Stimulated activated naive B cell treated with anti-CD40 and anti-IgM and Interleukin-4, amounts not matched to agents 10 μg/mL and 1 μg/mL and 100 μg/mL, for 72 hours (primary cell): ENCODE results near the gene DDX31.
"Not testable (repeated sequence)": the region's sequence is repeated elsewhere in the genome, so short reads cannot be mapped to it uniquely, and the experiment has no call there.

Experiments used
- ATAC-seq, 2 donors: fragments of 150-1000 bp; cut with Tn5 transposase; replicated peaks; 2 replicates each; pipeline ENCODE4 v1.10.0; 2021; ENCODE audit warnings: moderate library complexity in 1 of 2
- DNase-seq: peaks from one replicate; pipeline ENCODE4 v3.0.0; 2021
- H3K27ac Mint-ChIP-seq: one replicate; pipeline ENCODE4 v1.8.0; 2022; ENCODE audit warnings: mild to moderate bottlenecking, mixed read lengths
- H3K27me3 Mint-ChIP-seq, 2 donors: one replicate each; pipeline ENCODE4 v1.8.0; 2022; ENCODE audit warnings: mixed read lengths in 2 of 2
- H3K36me3 Mint-ChIP-seq, 2 donors: one replicate each; pipeline ENCODE4 v1.8.0; 2022; ENCODE audit warnings: mixed read lengths in 2 of 2, mild to moderate bottlenecking in 1 of 2
- H3K4me1 Mint-ChIP-seq, 2 donors: one replicate each; pipeline ENCODE4 v1.8.0; 2022; ENCODE audit warnings: mixed read lengths in 2 of 2, mild to moderate bottlenecking in 1 of 2
- H3K4me3 Mint-ChIP-seq, 2 donors: one replicate each; pipeline ENCODE4 v1.8.0; 2022; ENCODE audit warnings: mild to moderate bottlenecking in 2 of 2, mixed read lengths in 2 of 2, moderate library complexity in 1 of 2
- H3K9me3 Mint-ChIP-seq, 2 donors: one replicate each; pipeline ENCODE4 v1.8.0; 2022; ENCODE audit warnings: mixed read lengths in 2 of 2, mild to moderate bottlenecking in 1 of 2

The DDX31 gene

GRCh38 chr9:132669698-132670456 lies at the start of gene DDX31:
Gene DDX31, minus strand, starts transcription at chr9:132669983. Its CDS starts 49 bp downstream, at chr9:132669934.
- peaks cover 6 to 22% of the 10 kb centered on the region in 2 donors for H3K36me3 Mint-ChIP-seq
- no peaks in the 10 kb centered on the region for H3K27me3 Mint-ChIP-seq
- H3K27ac Mint-ChIP-seq, result peak within 1 kb of the TSS; percentile 98
- peak; percentile 85 for DNase-seq
- H3K4me1 Mint-ChIP-seq, result peaks cover 31 to 40% of the 10 kb centered on the region in 2 donors
- peak; percentile 89 to 93 for ATAC-seq
- peak within 1 kb of the TSS; percentile 92 to 96 for H3K4me3 Mint-ChIP-seq
- no peaks in the 10 kb centered on the region for H3K9me3 Mint-ChIP-seq

GRCh38 chr9:132718381-132718928 lies 48.7 kb upstream of the DDX31 start:
- not testable (repeated sequence) for H3K27ac Mint-ChIP-seq, ATAC-seq
- H3K27me3 Mint-ChIP-seq, result peaks cover 27 to 46% of the 10 kb centered on the region in 2 donors

GRCh38 chr9:132717326-132717945 lies 47.7 kb upstream of the DDX31 start:
- ATAC-seq (no peak), DNase-seq (no peak)
- Mint-ChIP-seq H3K27me3 (peaks cover 24 to 41% of the 10 kb centered on the region in 2 donors), H3K4me3 (no peak overlapping the region), H3K4me1 (no peaks in the 10 kb centered on the region), H3K9me3 (no peaks in the 10 kb centered on the region), H3K36me3 (no peaks in the 10 kb centered on the region), H3K27ac (no peak overlapping the region)

More at GRCh38 chr9:132718381-132718928, 48.7 kb upstream of the DDX31 start:
- not testable (repeated sequence) for H3K4me1 Mint-ChIP-seq, H3K9me3 Mint-ChIP-seq, DNase-seq, H3K36me3 Mint-ChIP-seq, H3K4me3 Mint-ChIP-seq

- Mint-ChIP-seq H3K36me3 (no peaks in the 10 kb centered on the region), H3K4me1 (no peaks in the 10 kb centered on the region), H3K27ac (no peak overlapping the region), H3K4me3 (no peak overlapping the region), H3K27me3 (peaks cover 24 to 41% of the 10 kb centered on the region in 2 donors), H3K9me3 (no peaks in the 10 kb centered on the region)
- DNase-seq (no peak), ATAC-seq (no peak)
Observed at GRCh38 chr9:132716007-132716406, 46.2 kb upstream of the DDX31 start.

GRCh38 chr9:132712753-132713152 lies 43.0 kb upstream of the DDX31 start:
- Mint-ChIP-seq H3K9me3 (no peaks in the 10 kb centered on the region), H3K4me3 (no peak overlapping the region), H3K4me1 (no peaks in the 10 kb centered on the region), H3K27me3 (peaks cover 26 to 34% of the 10 kb centered on the region in 2 donors), H3K27ac (no peak overlapping the region), H3K36me3 (no peaks in the 10 kb centered on the region)
- no peak for DNase-seq
- no peak for ATAC-seq

- no peaks in the 10 kb centered on the region for H3K4me1 Mint-ChIP-seq
- peaks cover 18 to 27% of the 10 kb centered on the region in 2 donors for H3K27me3 Mint-ChIP-seq
- H3K4me3 Mint-ChIP-seq, result no peak overlapping the region
- no peaks in the 10 kb centered on the region for H3K36me3 Mint-ChIP-seq
- no peaks in the 10 kb centered on the region for H3K9me3 Mint-ChIP-seq
- no peak overlapping the region for H3K27ac Mint-ChIP-seq
- ATAC-seq (no peak), DNase-seq (no peak)
Observed at GRCh38 chr9:132711846-132712245, 42.1 kb upstream of the DDX31 start.

GRCh38 chr9:132711152-132711551 lies 41.4 kb upstream of the DDX31 start:
- not testable (repeated sequence) for H3K9me3 Mint-ChIP-seq, H3K36me3 Mint-ChIP-seq, H3K4me3 Mint-ChIP-seq, H3K27ac Mint-ChIP-seq, ATAC-seq, H3K4me1 Mint-ChIP-seq, DNase-seq
- peaks cover 17 to 31% of the 10 kb centered on the region in 2 donors for H3K27me3 Mint-ChIP-seq

- H3K4me1 Mint-ChIP-seq, result no peaks in the 10 kb centered on the region
- H3K4me3 Mint-ChIP-seq, result no peak overlapping the region
- no peaks in the 10 kb centered on the region for H3K9me3 Mint-ChIP-seq
- H3K27me3 Mint-ChIP-seq, result peaks cover 19 to 36% of the 10 kb centered on the region in 2 donors
- H3K36me3 Mint-ChIP-seq, result no peaks in the 10 kb centered on the region
- H3K27ac Mint-ChIP-seq, result no peak overlapping the region
- no peak for DNase-seq
- no peak for ATAC-seq
Observed at GRCh38 chr9:132710333-132710732, 40.5 kb upstream of the DDX31 start.

GRCh38 chr9:132708769-132709430 lies 39.1 kb upstream of the DDX31 start:
- DNase-seq (no peak), ATAC-seq (no peak)
- Mint-ChIP-seq H3K4me3 (no peak overlapping the region), H3K36me3 (no peaks in the 10 kb centered on the region), H3K27me3 (peaks cover 23 to 38% of the 10 kb centered on the region in 2 donors), H3K4me1 (no peaks in the 10 kb centered on the region), H3K9me3 (no peaks in the 10 kb centered on the region), H3K27ac (no peak overlapping the region)

GRCh38 chr9:132708239-132708638 lies 38.5 kb upstream of the DDX31 start:
- Mint-ChIP-seq H3K27ac (no peak overlapping the region), H3K4me1 (no peaks in the 10 kb centered on the region), H3K27me3 (peaks cover 20 to 33% of the 10 kb centered on the region in 2 donors), H3K9me3 (no peaks in the 10 kb centered on the region), H3K36me3 (no peaks in the 10 kb centered on the region), H3K4me3 (no peak overlapping the region)
- ATAC-seq (no peak), DNase-seq (no peak)

- H3K9me3 Mint-ChIP-seq, result peaks cover 2 to 4% of the 10 kb centered on the region in 2 donors
- H3K4me1 Mint-ChIP-seq, result no peaks in the 10 kb centered on the region
- H3K27me3 Mint-ChIP-seq, result peaks cover 9 to 15% of the 10 kb centered on the region in 2 donors
- no peak overlapping the region for H3K27ac Mint-ChIP-seq
- no peak for ATAC-seq
- no peak overlapping the region for H3K4me3 Mint-ChIP-seq
- DNase-seq, result no peak
- H3K36me3 Mint-ChIP-seq, result peaks cover 0 to 4% of the 10 kb centered on the region in 2 donors
Observed at GRCh38 chr9:132703336-132703735, 33.6 kb upstream of the DDX31 start.

- Mint-ChIP-seq H3K4me3 (no peak overlapping the region), H3K9me3 (peaks cover 4 to 5% of the 10 kb centered on the region in 2 donors), H3K36me3 (peaks cover 0 to 4% of the 10 kb centered on the region in 2 donors), H3K27me3 (peaks cover 9 to 13% of the 10 kb centered on the region in 2 donors), H3K4me1 (no peaks in the 10 kb centered on the region), H3K27ac (no peak overlapping the region)
- ATAC-seq, result no peak
- DNase-seq, result no peak
Observed at GRCh38 chr9:132702254-132702653, 32.5 kb upstream of the DDX31 start.

GRCh38 chr9:132699956-132700355 lies 30.2 kb upstream of the DDX31 start:
- Mint-ChIP-seq H3K27me3 (peaks cover 0 to 4% of the 10 kb centered on the region in 2 donors), H3K4me1 (no peaks in the 10 kb centered on the region), H3K4me3 (no peak overlapping the region), H3K27ac (no peak overlapping the region), H3K9me3 (peaks cover 9 to 12% of the 10 kb centered on the region in 2 donors), H3K36me3 (peaks cover 3 to 12% of the 10 kb centered on the region in 2 donors)
- no peak for ATAC-seq
- no peak for DNase-seq

GRCh38 chr9:132698989-132699388 lies 29.2 kb upstream of the DDX31 start:
- H3K36me3 Mint-ChIP-seq, result peaks cover 7 to 19% of the 10 kb centered on the region in 2 donors
- H3K9me3 Mint-ChIP-seq, result peaks cover 9 to 13% of the 10 kb centered on the region in 2 donors
- no peaks in the 10 kb centered on the region for H3K4me1 Mint-ChIP-seq
- H3K27me3 Mint-ChIP-seq, result peaks cover 0 to 2% of the 10 kb centered on the region in 2 donors
- ATAC-seq, result no peak
- H3K4me3 Mint-ChIP-seq, result no peak overlapping the region
- H3K27ac Mint-ChIP-seq, result no peak overlapping the region
- DNase-seq, result no peak
